Breast epithelium (tissue), 3 donors: ENCODE results near the gene RAB41.
"Not testable (repeated sequence)": the region's sequence is repeated elsewhere in the genome, so short reads cannot be mapped to it uniquely, and the experiment has no call there.

Source experiments
- POLR2A ChIP-seq: fragments of 450-650 bp; IDR thresholded peaks from one replicate; pipeline ENCODE4 v1.6.1; 2016; ENCODE audit warnings: antibody characterized with exemption, mild to moderate bottlenecking, moderate library complexity
- TF ChIP-seq, protein P1 (sequence below), 3 donors: fragments of 450-650 bp; IDR thresholded peaks; one replicate each; pipeline ENCODE4 v1.5.1; 2016 to 2017; ENCODE audit warnings: antibody characterized with exemption in 3 of 3, mild to moderate bottlenecking in 3 of 3, moderate library complexity in 3 of 3

DNA sequence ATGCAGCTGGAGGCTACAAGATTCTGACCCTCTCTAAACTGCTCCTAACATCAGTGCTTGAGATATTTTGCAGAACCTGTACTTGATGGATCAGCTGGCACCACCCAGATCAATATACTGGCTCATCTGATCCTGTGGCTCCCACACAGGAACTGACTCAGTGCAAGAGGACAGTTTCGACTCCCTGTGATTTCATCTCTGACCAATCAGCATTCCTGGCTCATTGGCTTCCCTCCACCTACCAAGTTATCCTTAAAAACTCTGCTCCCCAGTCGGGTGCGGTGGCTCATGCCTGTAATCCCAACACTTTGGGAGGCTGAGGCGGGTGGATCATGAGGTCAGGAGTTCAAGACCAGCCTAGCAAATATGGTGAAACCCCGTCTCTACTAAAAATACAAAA lies 38.4 kb upstream of the RAB41 start:
- TF ChIP-seq, protein P1, sequence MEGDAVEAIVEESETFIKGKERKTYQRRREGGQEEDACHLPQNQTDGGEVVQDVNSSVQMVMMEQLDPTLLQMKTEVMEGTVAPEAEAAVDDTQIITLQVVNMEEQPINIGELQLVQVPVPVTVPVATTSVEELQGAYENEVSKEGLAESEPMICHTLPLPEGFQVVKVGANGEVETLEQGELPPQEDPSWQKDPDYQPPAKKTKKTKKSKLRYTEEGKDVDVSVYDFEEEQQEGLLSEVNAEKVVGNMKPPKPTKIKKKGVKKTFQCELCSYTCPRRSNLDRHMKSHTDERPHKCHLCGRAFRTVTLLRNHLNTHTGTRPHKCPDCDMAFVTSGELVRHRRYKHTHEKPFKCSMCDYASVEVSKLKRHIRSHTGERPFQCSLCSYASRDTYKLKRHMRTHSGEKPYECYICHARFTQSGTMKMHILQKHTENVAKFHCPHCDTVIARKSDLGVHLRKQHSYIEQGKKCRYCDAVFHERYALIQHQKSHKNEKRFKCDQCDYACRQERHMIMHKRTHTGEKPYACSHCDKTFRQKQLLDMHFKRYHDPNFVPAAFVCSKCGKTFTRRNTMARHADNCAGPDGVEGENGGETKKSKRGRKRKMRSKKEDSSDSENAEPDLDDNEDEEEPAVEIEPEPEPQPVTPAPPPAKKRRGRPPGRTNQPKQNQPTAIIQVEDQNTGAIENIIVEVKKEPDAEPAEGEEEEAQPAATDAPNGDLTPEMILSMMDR (IDR thresholded peaks at IDR 0.05), result not testable (repeated sequence)
- TF ChIP-seq POLR2A, result not testable (repeated sequence)
